ENCODE measurements around the gene CRTC1. TPM values are rescaled to one million over a fixed set of nuclear protein-coding genes. Genes with fewer than 3 reads are reported as not detected.

Gene CRTC1
- total and polyA plus RNA-seq, 9 of the 15 experiments (the other 6 are each of a cell fraction or from before 2014, with no cell fraction given) = 0.25 to 3.8 (median 1.2) TPM; not detected in 2

DNA sequence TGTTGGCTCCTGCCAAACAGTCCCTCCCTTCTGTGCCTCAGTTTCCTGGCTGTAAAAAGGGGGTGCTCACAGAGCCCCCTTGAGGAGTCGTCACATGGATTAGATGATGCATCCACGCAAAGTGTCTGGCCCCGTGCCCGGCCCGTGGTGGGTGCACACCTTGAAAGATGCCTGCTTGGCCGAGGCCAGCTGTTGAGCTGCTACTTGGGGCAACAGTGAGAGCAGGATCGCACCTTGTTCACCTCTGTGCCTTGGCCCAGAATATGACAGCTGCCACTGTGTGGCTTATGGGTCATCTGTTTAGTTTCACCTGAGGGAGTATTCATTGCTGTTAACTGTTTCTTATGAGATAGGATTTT lies 17.7 kb downstream of the CRTC1 start:
- no peaks in the 10 kb centered on the region for H3K9me3 ChIP-seq (replicated peaks; ENCODE audit: control insufficient read depth, insufficient read depth, low read depth, low read length)
- in situ Hi-C loops (cut with MboI) = no loop called here
- CTCF ChIA-PET (ENCODE audit: low intra/inter-chr PET ratio) = no interaction called here
- no TSS peak for BruUV-seq (replicated peaks)
- ATAC-seq (peak; percentile 20), DNase-seq (ENCODE audit: extremely low read depth in 1 of 4, low spot score in 3 of 4) (peak in 2 of 4 experiments; percentile 52 to 62), FAIRE-seq (no peak)
- peaks cover 28% of the 10 kb centered on the region for H4K20me1 ChIP-seq (replicated peaks; ENCODE audit: control insufficient read depth, insufficient read depth, low read length)
- H2AFZ ChIP-seq (ENCODE audit: low read depth, low read length) = peak overlapping the region; percentile 41; the same call in 1 of the 2 replicates
- peaks cover 9% of the 10 kb centered on the region; the same call in 2 of the 3 replicates for H3K79me2 ChIP-seq (ENCODE audit: control insufficient read depth, insufficient read depth, low read length)
- POLR2A ChIA-PET = interaction anchor here (0.7 kb wide), 1 partner anchor 98 kb away, joined by 3 read pairs; no protein-coding TSS in a partner anchor
- H3K27me3 ChIP-seq (ENCODE audit: control insufficient read depth in 2 of 2, insufficient read depth in 2 of 2, low read length in 2 of 2) = no peaks in the 10 kb centered on the region
- H3K4me3 ChIP-seq = peak overlapping the region; percentile 11; the same call in 1 of the 2 replicates
- intact Hi-C loops (cut with micrococcal nuclease) = no loop called here
- peak overlapping the region in 1 of 2 experiments; percentile 81; a peak in 2 of 4 replicates for H3K9ac ChIP-seq (ENCODE audit: insufficient read depth in 1 of 2, low read depth in 2 of 2, low read length in 2 of 2)
- no peak overlapping the region for H3K27ac ChIP-seq (ENCODE audit: extremely low read depth, low read depth, low read length)
- H3K4me2 ChIP-seq (ENCODE audit: insufficient read depth, low read length) = peak overlapping the region; percentile 63
- peaks cover 3% of the 10 kb centered on the region for H3K9me1 ChIP-seq (ENCODE audit: control insufficient read depth, insufficient read depth, low read length)
- H3K36me3 ChIP-seq (ENCODE audit: control insufficient read depth, insufficient read depth, low read length) = no peaks in the 10 kb centered on the region
- peaks cover 13 to 37% of the 10 kb centered on the region in 2 experiments; a peak in 4 of 5 replicates for H3K4me1 ChIP-seq (replicated peaks in 1 of 2; ENCODE audit: control insufficient read depth in 2 of 2, insufficient read depth in 2 of 2, low read length in 2 of 2)
- 8% methylated on average over 7 of the region's 7 CpGs for WGBS (ENCODE audit: insufficient coverage, low coverage, missing lambda C conversion rate)
- 0 out of 2 replicates have a peak, but pooled peaks have one; percentile 39 for TF ChIP-seq NFIC (IDR thresholded peaks at IDR 0.05)
- 0 out of 2 replicates have a peak, but pooled peaks have one; percentile 3 for TF ChIP-seq ETV1 (tag; conservative IDR thresholded peaks at IDR 0.05; ENCODE audit: low read depth)
- TF ChIP-seq, protein P1, sequence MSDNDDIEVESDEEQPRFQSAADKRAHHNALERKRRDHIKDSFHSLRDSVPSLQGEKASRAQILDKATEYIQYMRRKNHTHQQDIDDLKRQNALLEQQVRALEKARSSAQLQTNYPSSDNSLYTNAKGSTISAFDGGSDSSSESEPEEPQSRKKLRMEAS (CRISPR knock-in tag; IDR thresholded peaks at IDR 0.05) = 0 out of 2 replicates have a peak, but pooled peaks have one; percentile 15
- TF ChIP-seq, protein P2, sequence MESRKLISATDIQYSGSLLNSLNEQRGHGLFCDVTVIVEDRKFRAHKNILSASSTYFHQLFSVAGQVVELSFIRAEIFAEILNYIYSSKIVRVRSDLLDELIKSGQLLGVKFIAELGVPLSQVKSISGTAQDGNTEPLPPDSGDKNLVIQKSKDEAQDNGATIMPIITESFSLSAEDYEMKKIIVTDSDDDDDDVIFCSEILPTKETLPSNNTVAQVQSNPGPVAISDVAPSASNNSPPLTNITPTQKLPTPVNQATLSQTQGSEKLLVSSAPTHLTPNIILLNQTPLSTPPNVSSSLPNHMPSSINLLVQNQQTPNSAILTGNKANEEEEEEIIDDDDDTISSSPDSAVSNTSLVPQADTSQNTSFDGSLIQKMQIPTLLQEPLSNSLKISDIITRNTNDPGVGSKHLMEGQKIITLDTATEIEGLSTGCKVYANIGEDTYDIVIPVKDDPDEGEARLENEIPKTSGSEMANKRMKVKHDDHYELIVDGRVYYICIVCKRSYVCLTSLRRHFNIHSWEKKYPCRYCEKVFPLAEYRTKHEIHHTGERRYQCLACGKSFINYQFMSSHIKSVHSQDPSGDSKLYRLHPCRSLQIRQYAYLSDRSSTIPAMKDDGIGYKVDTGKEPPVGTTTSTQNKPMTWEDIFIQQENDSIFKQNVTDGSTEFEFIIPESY (CRISPR knock-in tag; IDR thresholded peaks at IDR 0.05) = no peak
- TF ChIP-seq, protein P3, sequence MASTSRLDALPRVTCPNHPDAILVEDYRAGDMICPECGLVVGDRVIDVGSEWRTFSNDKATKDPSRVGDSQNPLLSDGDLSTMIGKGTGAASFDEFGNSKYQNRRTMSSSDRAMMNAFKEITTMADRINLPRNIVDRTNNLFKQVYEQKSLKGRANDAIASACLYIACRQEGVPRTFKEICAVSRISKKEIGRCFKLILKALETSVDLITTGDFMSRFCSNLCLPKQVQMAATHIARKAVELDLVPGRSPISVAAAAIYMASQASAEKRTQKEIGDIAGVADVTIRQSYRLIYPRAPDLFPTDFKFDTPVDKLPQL (IDR thresholded peaks at IDR 0.05; ENCODE audit: extremely low read depth, insufficient read length) = no peak
- no peak; the same call in 1 of the 2 replicates for TF ChIP-seq L3MBTL2 (IDR thresholded peaks at IDR 0.05)
- no peak for TF ChIP-seq SIN3B (IDR thresholded peaks at IDR 0.05; ENCODE audit: low read depth)
- no peak for TF ChIP-seq JUN (IDR thresholded peaks at IDR 0.05; ENCODE audit: borderline replicate concordance, low read depth, low read length)
- TF ChIP-seq JUN (CRISPR knock-in tag; IDR thresholded peaks at IDR 0.05; ENCODE audit: borderline replicate concordance) = 0 out of 2 replicates have a peak, but pooled peaks have one; percentile 25
- TF ChIP-seq, protein P4, sequence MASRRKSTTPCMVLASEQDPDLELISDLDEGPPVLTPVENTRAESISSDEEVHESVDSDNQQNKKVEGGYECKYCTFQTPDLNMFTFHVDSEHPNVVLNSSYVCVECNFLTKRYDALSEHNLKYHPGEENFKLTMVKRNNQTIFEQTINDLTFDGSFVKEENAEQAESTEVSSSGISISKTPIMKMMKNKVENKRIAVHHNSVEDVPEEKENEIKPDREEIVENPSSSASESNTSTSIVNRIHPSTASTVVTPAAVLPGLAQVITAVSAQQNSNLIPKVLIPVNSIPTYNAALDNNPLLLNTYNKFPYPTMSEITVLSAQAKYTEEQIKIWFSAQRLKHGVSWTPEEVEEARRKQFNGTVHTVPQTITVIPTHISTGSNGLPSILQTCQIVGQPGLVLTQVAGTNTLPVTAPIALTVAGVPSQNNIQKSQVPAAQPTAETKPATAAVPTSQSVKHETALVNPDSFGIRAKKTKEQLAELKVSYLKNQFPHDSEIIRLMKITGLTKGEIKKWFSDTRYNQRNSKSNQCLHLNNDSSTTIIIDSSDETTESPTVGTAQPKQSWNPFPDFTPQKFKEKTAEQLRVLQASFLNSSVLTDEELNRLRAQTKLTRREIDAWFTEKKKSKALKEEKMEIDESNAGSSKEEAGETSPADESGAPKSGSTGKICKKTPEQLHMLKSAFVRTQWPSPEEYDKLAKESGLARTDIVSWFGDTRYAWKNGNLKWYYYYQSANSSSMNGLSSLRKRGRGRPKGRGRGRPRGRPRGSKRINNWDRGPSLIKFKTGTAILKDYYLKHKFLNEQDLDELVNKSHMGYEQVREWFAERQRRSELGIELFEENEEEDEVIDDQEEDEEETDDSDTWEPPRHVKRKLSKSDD (conservative IDR thresholded peaks at IDR 0.05; ENCODE audit: low read length) = no peak
- no peak for TF ChIP-seq EWSR1 (IDR thresholded peaks at IDR 0.05; ENCODE audit: borderline replicate concordance, low read depth, partially characterized antibody)
- TF ChIP-seq, protein P5, sequence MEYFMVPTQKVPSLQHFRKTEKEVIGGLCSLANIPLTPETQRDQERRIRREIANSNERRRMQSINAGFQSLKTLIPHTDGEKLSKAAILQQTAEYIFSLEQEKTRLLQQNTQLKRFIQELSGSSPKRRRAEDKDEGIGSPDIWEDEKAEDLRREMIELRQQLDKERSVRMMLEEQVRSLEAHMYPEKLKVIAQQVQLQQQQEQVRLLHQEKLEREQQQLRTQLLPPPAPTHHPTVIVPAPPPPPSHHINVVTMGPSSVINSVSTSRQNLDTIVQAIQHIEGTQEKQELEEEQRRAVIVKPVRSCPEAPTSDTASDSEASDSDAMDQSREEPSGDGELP (CRISPR knock-in tag; IDR thresholded peaks at IDR 0.05; ENCODE audit: borderline replicate concordance) = peak; percentile 65

Data from K562 (cell line).